Measurements from ENCODE around the gene KIF12. TPM values are rescaled to one million over a fixed set of nuclear protein-coding genes. Genes with fewer than 3 reads are reported as not detected.

Gene KIF12
- total and polyA plus RNA-seq, 2 of the 13 experiments (the other 11 are each of a cell fraction or from before 2014, with no cell fraction given), result 1.8 to 12.5 TPM

- TF ChIP-seq IRF9 (CRISPR knock-in tag; IDR thresholded peaks at IDR 0.05; ENCODE audit: borderline replicate concordance) (peak; percentile 74; the same call in 1 of the 2 replicates), PHF21A (CRISPR knock-in tag; IDR thresholded peaks at IDR 0.05) (peak; percentile 85), ZNF543 (CRISPR knock-in tag; IDR thresholded peaks at IDR 0.05) (peak; percentile 49; the same call in 1 of the 2 replicates), ERF (CRISPR knock-in tag; IDR thresholded peaks at IDR 0.05) (peak; percentile 63; the same call in 1 of the 2 replicates), SRSF1 (optimal IDR thresholded peaks at IDR 0.05; ENCODE audit: low read depth, low read length) (peak; percentile 75), FOXP4 (CRISPR knock-in tag; IDR thresholded peaks at IDR 0.05) (peak; percentile 85), ARNT (IDR thresholded peaks at IDR 0.05) (no peak), MED8 (CRISPR knock-in tag; IDR thresholded peaks at IDR 0.05; ENCODE audit: insufficient replicate concordance) (peak; percentile 52), THRA (CRISPR knock-in tag; IDR thresholded peaks at IDR 0.05; ENCODE audit: borderline replicate concordance) (peak; percentile 40; the same call in 1 of the 2 replicates), FOXP1 (IDR thresholded peaks at IDR 0.05) (no peak), FOXP1 (CRISPR knock-in tag; IDR thresholded peaks at IDR 0.05) (peak; percentile 82), ZNF550 (CRISPR knock-in tag; IDR thresholded peaks at IDR 0.05; ENCODE audit: borderline replicate concordance) (0 out of 2 replicates have a peak, but pooled peaks have one; percentile 46), RAD51 (IDR thresholded peaks at IDR 0.05; ENCODE audit: borderline replicate concordance) (no peak), KDM5B (CRISPR knock-in tag; IDR thresholded peaks at IDR 0.05; ENCODE audit: borderline replicate concordance) (peak; percentile 25; the same call in 1 of the 2 replicates), PAXIP1 (CRISPR knock-in tag; conservative IDR thresholded peaks at IDR 0.05) (peak; percentile 81), MTA1 (CRISPR knock-in tag; IDR thresholded peaks at IDR 0.05; ENCODE audit: borderline replicate concordance) (no peak), GATA4 (IDR thresholded peaks at IDR 0.05; ENCODE audit: borderline replicate concordance, low read depth) (no peak), TFAP4 (IDR thresholded peaks at IDR 0.05; ENCODE audit: borderline replicate concordance, low read depth) (peak; percentile 70; the same call in 1 of the 2 replicates), SRY (CRISPR knock-in tag; IDR thresholded peaks at IDR 0.05) (no peak), HDAC1 (CRISPR knock-in tag; IDR thresholded peaks at IDR 0.05) (peak; percentile 22; the same call in 1 of the 2 replicates), ZNF12 (CRISPR knock-in tag; IDR thresholded peaks at IDR 0.05) (0 out of 2 replicates have a peak, but pooled peaks have one; percentile 13), ZFP62 (CRISPR knock-in tag; IDR thresholded peaks at IDR 0.05) (no peak)
These were observed at the start of gene KIF12 (continued) for GRCh38 chr9:114098936-114099668.
